D721Med (cell line): Measurements from ENCODE around the gene TRAPPC2L.

ENCODE experiments used
- DNase-seq: peaks from one replicate; pipeline ENCODE4 v3.0.0; 2011; ENCODE audit warnings: low spot score; ENCODE audit not compliant: insufficient read length
- FAIRE-seq: peaks from 2 replicates; lab custom pipeline; 2011; peaks lifted over from hg19 to GRCh38; lab: Jason Lieb, UNC
- CTCF ChIP-seq: IDR thresholded peaks from 2 replicates; pipeline ENCODE4 v1.5.1; 2012; ENCODE audit warnings: mild to moderate bottlenecking, control low read depth; ENCODE audit not compliant: insufficient read depth; ENCODE audit errors: missing control alignments

TRAPPC2L gene

GRCh38 chr16:88907768-88908167 is 50.8 kb downstream of the TRAPPC2L start:
- FAIRE-seq (no peak), DNase-seq (no peak)
- no peak for TF ChIP-seq CTCF

GRCh38 chr16:88908307-88908706 is 51.4 kb downstream of the TRAPPC2L start:
- no peak for TF ChIP-seq CTCF
- no peak for FAIRE-seq
- no peak for DNase-seq

GRCh38 chr16:88909431-88910210 is 52.7 kb downstream of the TRAPPC2L start:
- TF ChIP-seq CTCF = no peak
- FAIRE-seq = no peak

GRCh38 chr16:88910284-88911135 is 53.6 kb downstream of the TRAPPC2L start:
- FAIRE-seq (no peak), DNase-seq (no peak)
- no peak for TF ChIP-seq CTCF

More at GRCh38 chr16:88909431-88910210, 52.7 kb downstream of the TRAPPC2L start:
- no peak for DNase-seq

GRCh38 chr16:88911136-88911945 is 54.4 kb downstream of the TRAPPC2L start:
- DNase-seq (no peak), FAIRE-seq (no peak)

GRCh38 chr16:88911946-88912310 is 55.0 kb downstream of the TRAPPC2L start:
- TF ChIP-seq CTCF = no peak

More at GRCh38 chr16:88911136-88911945, 54.4 kb downstream of the TRAPPC2L start:
- no peak for TF ChIP-seq CTCF

More at GRCh38 chr16:88911946-88912310, 55.0 kb downstream of the TRAPPC2L start:
- FAIRE-seq (no peak), DNase-seq (no peak)
